ENCODE measurements around the gene AMIGO1.

GRCh38 chr1:109467301-109467777 is 42.2 kb downstream of the AMIGO1 start:
- no peak for TF ChIP-seq CTCF (conservative IDR thresholded peaks at IDR 0.05; ENCODE audit: low read length)
- no peak for TF ChIP-seq EZH2phosphoT487 (IDR thresholded peaks at IDR 0.05; ENCODE audit: borderline replicate concordance)

Measured in Loucy (cell line).